Natural killer cell treated with Interleukin-12 subunit alpha and Interleukin-12 subunit beta and Interleukin-15 and Interleukin-18, amount 100 ng/mL, for 72 hours (primary cell): ENCODE results near the gene NABP1. TPM values are rescaled to one million over a fixed set of nuclear protein-coding genes. Genes with fewer than 3 reads are reported as not detected.

Source experiments
- ATAC-seq, 2 donors: fragments of 150-1000 bp; cut with Tn5 transposase in 1 of 2; sonication (Bioruptor Pico), chemical (Tn5 transposase) in 1 of 2; 2 replicates each; pipeline ENCODE4 v1.10.0; 2021
- DNase-seq: peaks from one replicate; pipeline ENCODE4 v3.0.0; 2022; ENCODE audit warnings: low spot score
- H3K27ac Mint-ChIP-seq, 2 donors: 1 replicate in 1 of 2; 2 replicates in 1 of 2; pipeline ENCODE4 v1.8.0; 2022; ENCODE audit warnings: mixed read lengths in 2 of 2, mild to moderate bottlenecking in 1 of 2, moderate library complexity in 1 of 2
- H3K27me3 Mint-ChIP-seq, 2 donors: 1 replicate in 1 of 2; 2 replicates in 1 of 2; pipeline ENCODE4 v1.8.0; 2022; ENCODE audit warnings: mixed read lengths in 2 of 2
- H3K36me3 Mint-ChIP-seq: one replicate; pipeline ENCODE4 v1.8.0; 2022; ENCODE audit warnings: mixed read lengths
- H3K4me1 Mint-ChIP-seq, 2 donors: 1 replicate in 1 of 2; 2 replicates in 1 of 2; pipeline ENCODE4 v1.8.0; 2022; ENCODE audit warnings: low read depth in 2 of 2, mixed read lengths in 2 of 2, mild to moderate bottlenecking in 1 of 2
- H3K4me3 Mint-ChIP-seq: one replicate; pipeline ENCODE4 v1.8.0; 2022; ENCODE audit warnings: mixed read lengths
- H3K9me3 Mint-ChIP-seq: 2 replicates; pipeline ENCODE4 v1.8.0; 2022; ENCODE audit warnings: mixed read lengths
- total RNA-seq, 2 donors: library from RNA; stranded (reverse); gene quantifications; one replicate each; pipeline ENCODE4 v1.2.3, GENCODE V29; 2022

NABP1 gene
- total RNA-seq, 2 donors from 2014 or later: 125 to 138 TPM

- Mint-ChIP-seq H3K27ac (no peak overlapping the region), H3K4me1 (peaks cover 11 to 17% of the 10 kb centered on the region in 2 donors), H3K27me3 (no peaks in the 10 kb centered on the region), H3K9me3 (no peaks in the 10 kb centered on the region), H3K36me3 (peaks cover 7% of the 10 kb centered on the region), H3K4me3 (no peak overlapping the region)
- peak in 1 of 2 donors; percentile 46 for ATAC-seq
- no peak for DNase-seq
These were observed 18.1 kb downstream of the NABP1 start for GRCh38 chr2:191696001-191696400.

GRCh38 chr2:191696966-191697365, 19.0 kb downstream of the NABP1 start:
- H3K27ac Mint-ChIP-seq: no peak overlapping the region
- ATAC-seq: no peak
- H3K27me3 Mint-ChIP-seq: no peaks in the 10 kb centered on the region
- peaks cover 7% of the 10 kb centered on the region for H3K36me3 Mint-ChIP-seq
- H3K4me1 Mint-ChIP-seq: peaks cover 11 to 15% of the 10 kb centered on the region in 2 donors
- no peak overlapping the region for H3K4me3 Mint-ChIP-seq
- DNase-seq: no peak
- no peaks in the 10 kb centered on the region for H3K9me3 Mint-ChIP-seq

GRCh38 chr2:191697870-191698269, 19.9 kb downstream of the NABP1 start:
- H3K9me3 Mint-ChIP-seq: no peaks in the 10 kb centered on the region

GRCh38 chr2:191699341-191699945, 21.5 kb downstream of the NABP1 start:
- no peak for DNase-seq
- Mint-ChIP-seq H3K36me3 (no peaks in the 10 kb centered on the region), H3K27me3 (no peaks in the 10 kb centered on the region), H3K27ac (no peak overlapping the region), H3K9me3 (no peaks in the 10 kb centered on the region), H3K4me1 (peaks cover 0 to 7% of the 10 kb centered on the region in 2 donors), H3K4me3 (no peak overlapping the region)
- peak; percentile 41 to 63 for ATAC-seq

More at GRCh38 chr2:191697870-191698269, 19.9 kb downstream of the NABP1 start:
- no peak overlapping the region for H3K4me3 Mint-ChIP-seq
- H3K36me3 Mint-ChIP-seq: peaks cover 7% of the 10 kb centered on the region
- H3K4me1 Mint-ChIP-seq: peaks cover 10 to 15% of the 10 kb centered on the region in 2 donors
- no peak for DNase-seq
- no peaks in the 10 kb centered on the region for H3K27me3 Mint-ChIP-seq
- no peak for ATAC-seq
- no peak overlapping the region for H3K27ac Mint-ChIP-seq

- ATAC-seq (no peak), DNase-seq (no peak)
- Mint-ChIP-seq H3K4me1 (peaks cover 0 to 11% of the 10 kb centered on the region in 2 donors), H3K4me3 (no peak overlapping the region), H3K27me3 (no peaks in the 10 kb centered on the region), H3K36me3 (no peaks in the 10 kb centered on the region), H3K9me3 (no peaks in the 10 kb centered on the region), H3K27ac (no peak overlapping the region)
These were observed 23.1 kb downstream of the NABP1 start for GRCh38 chr2:191701029-191701428.

GRCh38 chr2:191701696-191702095, 23.8 kb downstream of the NABP1 start:
- Mint-ChIP-seq H3K27ac (no peak overlapping the region), H3K4me1 (peaks cover 0 to 11% of the 10 kb centered on the region in 2 donors), H3K27me3 (no peaks in the 10 kb centered on the region), H3K36me3 (no peaks in the 10 kb centered on the region), H3K9me3 (no peaks in the 10 kb centered on the region), H3K4me3 (no peak overlapping the region)
- no peak for DNase-seq
- no peak for ATAC-seq

- Mint-ChIP-seq H3K36me3 (no peaks in the 10 kb centered on the region), H3K4me1 (peaks cover 0 to 4% of the 10 kb centered on the region in 2 donors), H3K27me3 (no peaks in the 10 kb centered on the region), H3K27ac (no peak overlapping the region), H3K9me3 (no peaks in the 10 kb centered on the region), H3K4me3 (no peak overlapping the region)
- no peak for DNase-seq
- no peak for ATAC-seq
These were observed 25.3 kb downstream of the NABP1 start for GRCh38 chr2:191703079-191703725.

GRCh38 chr2:191705084-191705483, 27.1 kb downstream of the NABP1 start:
- Mint-ChIP-seq H3K9me3 (no peaks in the 10 kb centered on the region), H3K4me1 (peaks cover 0 to 4% of the 10 kb centered on the region in 2 donors), H3K27me3 (no peaks in the 10 kb centered on the region), H3K36me3 (peaks cover 6% of the 10 kb centered on the region), H3K4me3 (no peak overlapping the region), H3K27ac (no peak overlapping the region)
- peak in 1 of 2 donors; percentile 24 for ATAC-seq
- DNase-seq: no peak

- ATAC-seq: no peak
- no peak overlapping the region for H3K4me3 Mint-ChIP-seq
- peaks cover 6% of the 10 kb centered on the region for H3K36me3 Mint-ChIP-seq
- peaks cover 0 to 4% of the 10 kb centered on the region in 2 donors for H3K4me1 Mint-ChIP-seq
- no peak for DNase-seq
- no peaks in the 10 kb centered on the region for H3K9me3 Mint-ChIP-seq
- no peak overlapping the region for H3K27ac Mint-ChIP-seq
- no peaks in the 10 kb centered on the region for H3K27me3 Mint-ChIP-seq
These were observed 27.8 kb downstream of the NABP1 start for GRCh38 chr2:191705701-191706100.

GRCh38 chr2:191706791-191707190, 28.9 kb downstream of the NABP1 start:
- Mint-ChIP-seq H3K36me3 (peaks cover 6% of the 10 kb centered on the region), H3K27me3 (no peaks in the 10 kb centered on the region), H3K27ac (no peak overlapping the region), H3K9me3 (no peaks in the 10 kb centered on the region), H3K4me3 (no peak overlapping the region), H3K4me1 (peaks cover 0 to 4% of the 10 kb centered on the region in 2 donors)
- DNase-seq: no peak
- no peak for ATAC-seq

GRCh38 chr2:191707542-191707941, 29.6 kb downstream of the NABP1 start:
- no peaks in the 10 kb centered on the region for H3K9me3 Mint-ChIP-seq
- ATAC-seq (no peak), DNase-seq (no peak)
- H3K4me1 Mint-ChIP-seq: peaks cover 0 to 4% of the 10 kb centered on the region in 2 donors
- no peak overlapping the region for H3K27ac Mint-ChIP-seq
- no peaks in the 10 kb centered on the region for H3K27me3 Mint-ChIP-seq
- H3K4me3 Mint-ChIP-seq: no peak overlapping the region
- peaks cover 6% of the 10 kb centered on the region for H3K36me3 Mint-ChIP-seq

- Mint-ChIP-seq H3K9me3 (no peaks in the 10 kb centered on the region), H3K36me3 (peaks cover 6% of the 10 kb centered on the region), H3K4me1 (no peaks in the 10 kb centered on the region), H3K27ac (no peak overlapping the region), H3K4me3 (no peak overlapping the region), H3K27me3 (no peaks in the 10 kb centered on the region)
- DNase-seq (no peak), ATAC-seq (no peak)
These were observed 32.5 kb downstream of the NABP1 start for GRCh38 chr2:191710411-191710900.

- Mint-ChIP-seq H3K4me1 (no peaks in the 10 kb centered on the region), H3K9me3 (no peaks in the 10 kb centered on the region), H3K36me3 (peaks cover 6% of the 10 kb centered on the region), H3K4me3 (no peak overlapping the region), H3K27me3 (no peaks in the 10 kb centered on the region), H3K27ac (no peak overlapping the region)
- DNase-seq: no peak
- no peak for ATAC-seq
These were observed 33.7 kb downstream of the NABP1 start for GRCh38 chr2:191711621-191712020.

- ATAC-seq: peak; percentile 27 to 65
- H3K9me3 Mint-ChIP-seq: no peaks in the 10 kb centered on the region
- H3K27me3 Mint-ChIP-seq: no peaks in the 10 kb centered on the region
- DNase-seq: no peak
- H3K27ac Mint-ChIP-seq: no peak overlapping the region
- H3K36me3 Mint-ChIP-seq: peaks cover 6% of the 10 kb centered on the region
- no peak overlapping the region for H3K4me3 Mint-ChIP-seq
- H3K4me1 Mint-ChIP-seq: no peaks in the 10 kb centered on the region
These were observed 35.9 kb downstream of the NABP1 start for GRCh38 chr2:191713837-191714236.
